GM19023 (cell line): ENCODE measurements around the gene ALPK1.
A peak's percentile ranks its signal among the peaks of the same experiment; 100 is the strongest.

Experiments used
- ATAC-seq: cut with Tn5 transposase; IDR thresholded peaks from one replicate; pipeline ENCODE4 v1.9.1; 2021; ENCODE audit warnings: mild to moderate bottlenecking, moderate library complexity; ENCODE audit not compliant: unreplicated experiment

Gene ALPK1

GRCh38 chr4:112327965-112328733, 31.0 kb downstream of the ALPK1 start:
- ATAC-seq, result peak; percentile 78

GRCh38 chr4:112328734-112329130, 31.6 kb downstream of the ALPK1 start:
- ATAC-seq, result no peak

GRCh38 chr4:112329672-112330375, 32.7 kb downstream of the ALPK1 start:
- ATAC-seq, result no peak

GRCh38 chr4:112330921-112331320, 33.8 kb downstream of the ALPK1 start:
- no peak for ATAC-seq

GRCh38 chr4:112332398-112332797, 35.2 kb downstream of the ALPK1 start:
- no peak for ATAC-seq

- no peak for ATAC-seq
These were observed 42.9 kb downstream of the ALPK1 start for GRCh38 chr4:112340023-112340422.

GRCh38 chr4:112341033-112341432, 43.9 kb downstream of the ALPK1 start:
- ATAC-seq, result no peak

- ATAC-seq, result no peak
These were observed 46.3 kb downstream of the ALPK1 start for GRCh38 chr4:112343330-112344080.

- no peak for ATAC-seq
These were observed 51.5 kb downstream of the ALPK1 start for GRCh38 chr4:112348488-112349158.

GRCh38 chr4:112352736-112353135, 55.6 kb downstream of the ALPK1 start:
- no peak for ATAC-seq

GRCh38 chr4:112355662-112356061, 58.5 kb downstream of the ALPK1 start:
- no peak for ATAC-seq

GRCh38 chr4:112357453-112357852, 60.3 kb downstream of the ALPK1 start:
- no peak for ATAC-seq

GRCh38 chr4:112357897-112358296, 60.7 kb downstream of the ALPK1 start:
- ATAC-seq, result no peak

GRCh38 chr4:112358415-112358814, 61.2 kb downstream of the ALPK1 start:
- no peak for ATAC-seq

- ATAC-seq, result no peak
These were observed 62.0 kb downstream of the ALPK1 start for GRCh38 chr4:112358952-112359749.

GRCh38 chr4:112361181-112361791, 64.1 kb downstream of the ALPK1 start:
- ATAC-seq, result peak; percentile 57

GRCh38 chr4:112370466-112370865, 73.3 kb downstream of the ALPK1 start:
- ATAC-seq, result no peak

- no peak for ATAC-seq
These were observed 74.2 kb downstream of the ALPK1 start for GRCh38 chr4:112371361-112371760.

- no peak for ATAC-seq
These were observed 77.7 kb downstream of the ALPK1 start for GRCh38 chr4:112374850-112375249.

GRCh38 chr4:112377171-112377570, 80.0 kb downstream of the ALPK1 start:
- no peak for ATAC-seq
